ENCODE data around the gene LGALS16.
"Not testable (repeated sequence)": the region's sequence is repeated elsewhere in the genome, so short reads cannot be mapped to it uniquely, and the experiment has no call there.

The LGALS16 gene

GRCh38 chr19:39686739-39687138, 31.0 kb downstream of the LGALS16 start:
- H3K4me1 Mint-ChIP-seq (ENCODE audit: low read depth), result peaks cover 4% of the 10 kb centered on the region
- no peak for DNase-seq (ENCODE audit: low spot score)
- H3K4me3 Mint-ChIP-seq, result no peak overlapping the region
- H3K27me3 Mint-ChIP-seq (ENCODE audit: low read depth), result peaks cover 17% of the 10 kb centered on the region
- H3K27ac Mint-ChIP-seq, result no peak overlapping the region
- peaks cover 5% of the 10 kb centered on the region for H3K9me3 Mint-ChIP-seq
- peaks cover 3% of the 10 kb centered on the region for H3K36me3 Mint-ChIP-seq (ENCODE audit: low read depth)

- not testable (repeated sequence) for H3K9me3 Mint-ChIP-seq; H3K4me3 Mint-ChIP-seq; DNase-seq (ENCODE audit: low spot score); H3K27ac Mint-ChIP-seq; H3K36me3 Mint-ChIP-seq (ENCODE audit: low read depth); H3K4me1 Mint-ChIP-seq (ENCODE audit: low read depth)
- peaks cover 21% of the 10 kb centered on the region for H3K27me3 Mint-ChIP-seq (ENCODE audit: low read depth)
Observed at GRCh38 chr19:39688637-39689036, 32.9 kb downstream of the LGALS16 start.

GRCh38 chr19:39692166-39692565, 36.5 kb downstream of the LGALS16 start:
- no peaks in the 10 kb centered on the region for H3K36me3 Mint-ChIP-seq (ENCODE audit: low read depth)
- no peaks in the 10 kb centered on the region for H3K4me1 Mint-ChIP-seq (ENCODE audit: low read depth)
- H3K9me3 Mint-ChIP-seq, result peaks cover 5% of the 10 kb centered on the region
- no peak overlapping the region for H3K27ac Mint-ChIP-seq
- H3K27me3 Mint-ChIP-seq (ENCODE audit: low read depth), result peaks cover 34% of the 10 kb centered on the region
- no peak overlapping the region for H3K4me3 Mint-ChIP-seq
- no peak for DNase-seq (ENCODE audit: low spot score)

- no peak overlapping the region for H3K27ac Mint-ChIP-seq
- no peaks in the 10 kb centered on the region for H3K4me1 Mint-ChIP-seq (ENCODE audit: low read depth)
- no peaks in the 10 kb centered on the region for H3K36me3 Mint-ChIP-seq (ENCODE audit: low read depth)
- H3K9me3 Mint-ChIP-seq, result peaks cover 5% of the 10 kb centered on the region
- DNase-seq (ENCODE audit: low spot score), result no peak
- H3K4me3 Mint-ChIP-seq, result no peak overlapping the region
- peaks cover 39% of the 10 kb centered on the region for H3K27me3 Mint-ChIP-seq (ENCODE audit: low read depth)
Observed at GRCh38 chr19:39692822-39693221, 37.1 kb downstream of the LGALS16 start.

GRCh38 chr19:39695759-39696158, 40.0 kb downstream of the LGALS16 start:
- H3K4me1 Mint-ChIP-seq (ENCODE audit: low read depth), result peaks cover 2% of the 10 kb centered on the region
- H3K27me3 Mint-ChIP-seq (ENCODE audit: low read depth), result peaks cover 29% of the 10 kb centered on the region
- no peaks in the 10 kb centered on the region for H3K9me3 Mint-ChIP-seq
- no peaks in the 10 kb centered on the region for H3K36me3 Mint-ChIP-seq (ENCODE audit: low read depth)
- DNase-seq (ENCODE audit: low spot score), result no peak
- no peak overlapping the region for H3K27ac Mint-ChIP-seq
- no peak overlapping the region for H3K4me3 Mint-ChIP-seq

GRCh38 chr19:39696387-39696786, 40.7 kb downstream of the LGALS16 start:
- DNase-seq (ENCODE audit: low spot score), result no peak
- Mint-ChIP-seq H3K4me3 (no peak overlapping the region), H3K4me1 (ENCODE audit: low read depth) (peaks cover 2% of the 10 kb centered on the region), H3K27me3 (ENCODE audit: low read depth) (peaks cover 26% of the 10 kb centered on the region), H3K36me3 (ENCODE audit: low read depth) (no peaks in the 10 kb centered on the region), H3K9me3 (no peaks in the 10 kb centered on the region), H3K27ac (no peak overlapping the region)

GRCh38 chr19:39698535-39698934, 42.8 kb downstream of the LGALS16 start:
- no peak overlapping the region for H3K4me3 Mint-ChIP-seq
- no peaks in the 10 kb centered on the region for H3K36me3 Mint-ChIP-seq (ENCODE audit: low read depth)
- no peaks in the 10 kb centered on the region for H3K9me3 Mint-ChIP-seq
- peaks cover 2% of the 10 kb centered on the region for H3K4me1 Mint-ChIP-seq (ENCODE audit: low read depth)
- H3K27ac Mint-ChIP-seq, result no peak overlapping the region
- H3K27me3 Mint-ChIP-seq (ENCODE audit: low read depth), result peaks cover 21% of the 10 kb centered on the region
- DNase-seq (ENCODE audit: low spot score), result no peak

GRCh38 chr19:39701291-39701690, 45.6 kb downstream of the LGALS16 start:
- no peak for DNase-seq (ENCODE audit: low spot score)
- H3K4me1 Mint-ChIP-seq (ENCODE audit: low read depth), result peaks cover 20% of the 10 kb centered on the region
- H3K36me3 Mint-ChIP-seq (ENCODE audit: low read depth), result peaks cover 3% of the 10 kb centered on the region
- H3K27me3 Mint-ChIP-seq (ENCODE audit: low read depth), result peaks cover 14% of the 10 kb centered on the region
- H3K9me3 Mint-ChIP-seq, result peaks cover 6% of the 10 kb centered on the region
- H3K27ac Mint-ChIP-seq, result no peak overlapping the region
- no peak overlapping the region for H3K4me3 Mint-ChIP-seq

GRCh38 chr19:39704181-39705044, 48.7 kb downstream of the LGALS16 start, which contains the start of gene LGALS14:
TSS of gene LGALS14 (plus strand) at chr19:39704481. CDS start at chr19:39704529, 48 bp downstream.
- Mint-ChIP-seq H3K4me3 (peak within 1 kb of the TSS; percentile 32), H3K9me3 (peaks cover 18% of the 10 kb centered on the region), H3K4me1 (ENCODE audit: low read depth) (peaks cover 25% of the 10 kb centered on the region), H3K27ac (peak within 1 kb of the TSS; percentile 50), H3K36me3 (ENCODE audit: low read depth) (peaks cover 11% of the 10 kb centered on the region), H3K27me3 (ENCODE audit: low read depth) (peaks cover 2% of the 10 kb centered on the region)
- peak; percentile 32 for DNase-seq (ENCODE audit: low spot score)

GRCh38 chr19:39705578-39706188, 50.0 kb downstream of the LGALS16 start:
- Mint-ChIP-seq H3K36me3 (ENCODE audit: low read depth) (peaks cover 11% of the 10 kb centered on the region), H3K27me3 (ENCODE audit: low read depth) (no peaks in the 10 kb centered on the region), H3K27ac (peak overlapping the region; percentile 75), H3K4me1 (ENCODE audit: low read depth) (peaks cover 31% of the 10 kb centered on the region), H3K9me3 (peaks cover 22% of the 10 kb centered on the region), H3K4me3 (peak overlapping the region; percentile 49)
- DNase-seq (ENCODE audit: low spot score), result peak; percentile 35

- no peak overlapping the region for H3K27ac Mint-ChIP-seq
- H3K27me3 Mint-ChIP-seq (ENCODE audit: low read depth), result no peaks in the 10 kb centered on the region
- no peak for DNase-seq (ENCODE audit: low spot score)
- H3K9me3 Mint-ChIP-seq, result peaks cover 31% of the 10 kb centered on the region
- peaks cover 13% of the 10 kb centered on the region for H3K36me3 Mint-ChIP-seq (ENCODE audit: low read depth)
- peaks cover 39% of the 10 kb centered on the region for H3K4me1 Mint-ChIP-seq (ENCODE audit: low read depth)
- no peak overlapping the region for H3K4me3 Mint-ChIP-seq
Observed at GRCh38 chr19:39708594-39708993, 52.9 kb downstream of the LGALS16 start.

GRCh38 chr19:39709026-39709872, 53.5 kb downstream of the LGALS16 start:
- Mint-ChIP-seq H3K4me3 (no peak overlapping the region), H3K9me3 (peaks cover 31% of the 10 kb centered on the region), H3K27me3 (ENCODE audit: low read depth) (peaks cover 3% of the 10 kb centered on the region), H3K36me3 (ENCODE audit: low read depth) (peaks cover 13% of the 10 kb centered on the region), H3K27ac (no peak overlapping the region), H3K4me1 (ENCODE audit: low read depth) (peaks cover 37% of the 10 kb centered on the region)
- DNase-seq (ENCODE audit: low spot score), result no peak
